ENCODE measurements around the gene MYL2. TPM values are rescaled to one million over a fixed set of nuclear protein-coding genes. Genes with fewer than 3 reads are reported as not detected.

MYL2 gene
- total RNA-seq, 6 experiments from 2014 or later: not detected

DNA sequence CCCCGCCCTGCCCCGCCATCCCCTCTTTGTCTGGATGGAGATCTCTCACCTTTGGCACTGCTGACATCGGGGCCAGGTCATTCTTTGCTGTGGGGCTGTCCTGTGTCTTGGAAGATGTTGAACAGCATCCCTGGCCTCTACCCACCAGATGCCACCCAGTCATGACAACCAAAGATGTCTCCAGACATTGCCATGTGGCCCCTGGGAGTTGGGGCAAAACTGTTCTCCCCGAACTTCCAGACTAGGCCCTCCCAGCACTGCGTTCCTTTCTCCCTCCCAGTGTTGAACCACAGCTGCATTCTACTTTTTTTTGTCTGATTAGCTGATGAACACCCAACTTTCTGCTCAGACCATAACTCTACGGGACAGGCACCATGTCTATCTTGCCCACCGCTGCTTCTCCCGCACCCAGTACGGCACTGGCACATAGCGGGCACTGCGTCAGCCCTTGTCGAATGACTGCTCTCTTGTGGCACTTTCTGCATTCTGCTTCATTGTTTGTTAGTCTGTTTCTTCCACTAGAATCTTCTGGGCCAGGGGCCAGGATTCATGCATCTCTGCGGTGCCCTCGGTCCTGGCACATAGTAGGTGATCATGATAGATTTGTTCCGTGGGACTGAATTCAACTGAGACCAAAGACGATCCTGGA is 13.1 kb upstream of the MYL2 start:
- H3K4me3 Mint-ChIP-seq: no peak overlapping the region
- peaks cover 9% of the 10 kb centered on the region for H3K27me3 Mint-ChIP-seq (ENCODE audit: insufficient read depth)

DNA sequence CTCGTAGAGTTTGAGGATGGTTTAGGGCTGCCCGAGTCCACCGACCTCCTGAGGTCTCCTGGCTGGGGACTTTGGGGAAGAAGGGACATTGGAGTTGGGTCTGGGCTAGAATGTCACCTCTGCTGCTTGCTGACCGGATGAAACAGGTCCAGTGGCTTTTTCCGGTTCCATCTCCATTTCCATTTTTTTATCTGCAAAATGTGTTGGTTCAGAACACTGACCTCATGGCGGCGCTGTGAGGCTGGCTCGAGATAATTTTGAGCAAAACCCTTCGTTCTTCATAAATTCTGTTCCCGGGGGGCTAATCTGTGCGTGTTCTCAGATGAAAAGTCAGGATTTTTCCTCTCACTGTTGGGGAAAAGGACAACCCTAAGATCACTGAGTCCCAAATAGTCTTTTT is 11.7 kb upstream of the MYL2 start:
- H3K4me3 Mint-ChIP-seq: no peak overlapping the region
- peaks cover 7% of the 10 kb centered on the region; the same call in 1 of the 2 replicates for H3K4me1 Mint-ChIP-seq (ENCODE audit: low read depth)
- H3K9me3 Mint-ChIP-seq: no peaks in the 10 kb centered on the region
- H3K36me3 Mint-ChIP-seq (ENCODE audit: low read depth): no peaks in the 10 kb centered on the region
- TF ChIP-seq, protein P1, sequence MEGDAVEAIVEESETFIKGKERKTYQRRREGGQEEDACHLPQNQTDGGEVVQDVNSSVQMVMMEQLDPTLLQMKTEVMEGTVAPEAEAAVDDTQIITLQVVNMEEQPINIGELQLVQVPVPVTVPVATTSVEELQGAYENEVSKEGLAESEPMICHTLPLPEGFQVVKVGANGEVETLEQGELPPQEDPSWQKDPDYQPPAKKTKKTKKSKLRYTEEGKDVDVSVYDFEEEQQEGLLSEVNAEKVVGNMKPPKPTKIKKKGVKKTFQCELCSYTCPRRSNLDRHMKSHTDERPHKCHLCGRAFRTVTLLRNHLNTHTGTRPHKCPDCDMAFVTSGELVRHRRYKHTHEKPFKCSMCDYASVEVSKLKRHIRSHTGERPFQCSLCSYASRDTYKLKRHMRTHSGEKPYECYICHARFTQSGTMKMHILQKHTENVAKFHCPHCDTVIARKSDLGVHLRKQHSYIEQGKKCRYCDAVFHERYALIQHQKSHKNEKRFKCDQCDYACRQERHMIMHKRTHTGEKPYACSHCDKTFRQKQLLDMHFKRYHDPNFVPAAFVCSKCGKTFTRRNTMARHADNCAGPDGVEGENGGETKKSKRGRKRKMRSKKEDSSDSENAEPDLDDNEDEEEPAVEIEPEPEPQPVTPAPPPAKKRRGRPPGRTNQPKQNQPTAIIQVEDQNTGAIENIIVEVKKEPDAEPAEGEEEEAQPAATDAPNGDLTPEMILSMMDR (IDR thresholded peaks at IDR 0.05): peak; percentile 69
- no peak overlapping the region for H3K27ac Mint-ChIP-seq
- H3K27me3 Mint-ChIP-seq (ENCODE audit: insufficient read depth): peaks cover 7% of the 10 kb centered on the region
- DNase-seq: no peak

More for the DNA sequence above, 13.1 kb upstream of the MYL2 start:
- no peaks in the 10 kb centered on the region for H3K36me3 Mint-ChIP-seq (ENCODE audit: low read depth)
- TF ChIP-seq, protein P1 (IDR thresholded peaks at IDR 0.05): no peak
- peaks cover 7% of the 10 kb centered on the region; the same call in 1 of the 2 replicates for H3K4me1 Mint-ChIP-seq (ENCODE audit: low read depth)
- DNase-seq: no peak
- no peaks in the 10 kb centered on the region for H3K9me3 Mint-ChIP-seq
- H3K27ac Mint-ChIP-seq: no peak overlapping the region

GRCh38 chr12:110931315-110931728 is 10.9 kb upstream of the MYL2 start:
- Mint-ChIP-seq H3K36me3 (ENCODE audit: low read depth) (no peaks in the 10 kb centered on the region), H3K27me3 (ENCODE audit: insufficient read depth) (peaks cover 10% of the 10 kb centered on the region), H3K9me3 (no peaks in the 10 kb centered on the region), H3K4me3 (no peak overlapping the region), H3K27ac (no peak overlapping the region), H3K4me1 (ENCODE audit: low read depth) (peaks cover 7% of the 10 kb centered on the region; the same call in 1 of the 2 replicates)
- TF ChIP-seq, protein P1 (IDR thresholded peaks at IDR 0.05): no peak
- DNase-seq: no peak

DNA sequence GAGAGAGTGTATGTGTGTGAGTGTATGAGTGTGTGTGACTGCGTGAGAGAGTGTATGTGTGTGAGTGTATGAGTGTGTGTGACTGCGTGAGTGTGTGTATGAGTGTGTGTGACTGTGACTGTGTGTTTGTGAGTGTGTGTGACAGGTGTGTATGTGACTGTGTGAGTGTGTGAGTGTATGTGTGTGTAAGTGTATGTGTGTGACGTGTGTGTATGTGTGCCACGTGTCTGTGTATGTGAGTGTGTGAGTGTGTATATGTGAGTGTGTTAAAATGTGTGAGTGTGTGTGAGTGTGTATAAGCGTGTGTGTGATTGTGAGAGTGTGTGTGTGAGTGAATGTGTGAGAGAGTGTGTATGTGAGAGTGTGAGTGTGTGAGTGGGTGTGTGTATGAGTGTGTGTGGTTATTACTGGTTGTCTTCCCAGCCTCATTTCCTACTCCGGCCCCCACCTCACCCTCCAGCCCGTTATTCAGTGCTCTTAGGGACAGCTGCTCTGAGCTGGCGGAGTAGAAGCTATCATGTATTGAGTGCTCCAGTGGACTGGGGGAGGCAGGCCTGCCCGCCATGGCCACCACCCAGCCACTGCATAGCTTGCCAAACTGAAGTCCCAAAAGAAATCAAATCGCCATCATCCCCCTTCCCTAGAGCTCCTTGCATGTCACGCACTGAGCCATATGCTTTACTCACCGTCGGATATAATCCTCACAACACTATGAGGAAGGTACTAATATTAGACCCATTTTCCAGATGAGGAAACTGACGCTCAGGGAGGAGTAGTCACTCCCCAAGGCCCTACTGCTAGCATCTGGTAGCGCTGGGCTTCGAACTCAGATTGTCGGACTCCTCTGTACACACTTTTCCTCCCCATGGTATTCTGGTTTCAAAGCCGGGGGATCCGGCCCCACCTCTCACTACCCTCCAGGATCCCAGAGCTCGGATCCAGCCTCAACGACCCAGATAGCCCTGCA is 10.3 kb upstream of the MYL2 start:
- Mint-ChIP-seq H3K36me3 (ENCODE audit: low read depth) (no peaks in the 10 kb centered on the region), H3K4me3 (no peak overlapping the region), H3K4me1 (ENCODE audit: low read depth) (peaks cover 7% of the 10 kb centered on the region; the same call in 1 of the 2 replicates), H3K27me3 (ENCODE audit: insufficient read depth) (peaks cover 16% of the 10 kb centered on the region), H3K9me3 (no peaks in the 10 kb centered on the region), H3K27ac (no peak overlapping the region)
- TF ChIP-seq, protein P1 (IDR thresholded peaks at IDR 0.05): no peak
- no peak for DNase-seq

GRCh38 chr12:110929818-110930217 is 9.4 kb upstream of the MYL2 start:
- TF ChIP-seq, protein P1 (IDR thresholded peaks at IDR 0.05): no peak
- no peak overlapping the region for H3K27ac Mint-ChIP-seq

More at GRCh38 chr12:110929818-110930217, 9.4 kb upstream of the MYL2 start:
- Mint-ChIP-seq H3K9me3 (no peaks in the 10 kb centered on the region), H3K27me3 (ENCODE audit: insufficient read depth) (peaks cover 17% of the 10 kb centered on the region), H3K4me1 (ENCODE audit: low read depth) (peaks cover 7% of the 10 kb centered on the region; the same call in 1 of the 2 replicates), H3K36me3 (ENCODE audit: low read depth) (no peaks in the 10 kb centered on the region), H3K4me3 (no peak overlapping the region)
- no peak for DNase-seq

Data from HFFc6 (cell line).